HepG2 (cell line): ENCODE measurements around the gene DRG1. TPM values are rescaled to one million over a fixed set of nuclear protein-coding genes. Genes with fewer than 3 reads are reported as not detected.

Source experiments
- ATRX ChIP-seq: sonication (generic); formaldehyde crosslinking; IDR thresholded peaks from 2 replicates; pipeline ENCODE4 v1.4.0; 2020; ENCODE audit warnings: missing genetic modification reagents, borderline replicate concordance
- CEBPG ChIP-seq: IDR thresholded peaks from 2 replicates; pipeline ENCODE4 v1.6.1; 2016
- ELF3 ChIP-seq: IDR thresholded peaks from 2 replicates; pipeline ENCODE4 v1.6.1; 2016; ENCODE audit warnings: missing genetic modification reagents, missing compliant biosample characterization
- GATA4 ChIP-seq: sonication (generic); IDR thresholded peaks from 2 replicates; pipeline ENCODE4 v1.6.1; 2016; ENCODE audit warnings: antibody characterized with exemption, low read depth, borderline replicate concordance
- HOXA9 ChIP-seq: sonication (generic); formaldehyde crosslinking; IDR thresholded peaks from 2 replicates; pipeline ENCODE4 v1.8.1; 2022; ENCODE audit warnings: missing genetic modification reagents, mild to moderate bottlenecking, moderate library complexity, borderline replicate concordance
- KAT8 ChIP-seq: IDR thresholded peaks from 2 replicates; pipeline ENCODE4 v1.6.1; 2016; ENCODE audit warnings: missing genetic modification reagents, missing compliant biosample characterization
- POGZ ChIP-seq: sonication (generic); formaldehyde crosslinking; IDR thresholded peaks from 2 replicates; pipeline ENCODE4 v1.4.0; 2020; ENCODE audit warnings: mild to moderate bottlenecking, missing genetic modification reagents
- RBAK ChIP-seq: sonication (generic); formaldehyde crosslinking; IDR thresholded peaks from 2 replicates; pipeline ENCODE4 v1.5.1; 2020; ENCODE audit warnings: mild to moderate bottlenecking, missing genetic modification reagents
- SMARCC2 ChIP-seq: fragments of 450-650 bp; IDR thresholded peaks from 2 replicates; pipeline ENCODE4 v1.6.1; 2017; ENCODE audit warnings: antibody characterized with exemption, mild to moderate bottlenecking
- SP140L ChIP-seq: sonication (generic); formaldehyde crosslinking; IDR thresholded peaks from 2 replicates; pipeline ENCODE4 v1.4.0; 2020; ENCODE audit warnings: missing genetic modification reagents, borderline replicate concordance
- SPEN ChIP-seq: sonication (generic); formaldehyde crosslinking; IDR thresholded peaks from 2 replicates; pipeline ENCODE4 v1.5.1; 2020; ENCODE audit warnings: low read depth, mild to moderate bottlenecking, missing genetic modification reagents
- SRSF1 ChIP-seq: fragments of 200-400 bp; formaldehyde crosslinking; optimal IDR thresholded peaks from 2 replicates; pipeline ENCODE3; 2017; ENCODE audit warnings: mild to moderate bottlenecking, low read depth, low read length, moderate library complexity
- TEAD3 ChIP-seq: optimal IDR thresholded peaks from 2 replicates; pipeline ENCODE3; 2016; ENCODE audit warnings: borderline replicate concordance
- THAP8 ChIP-seq: sonication (generic); formaldehyde crosslinking; IDR thresholded peaks from 2 replicates; pipeline ENCODE4 v1.5.1; 2020; ENCODE audit warnings: missing genetic modification reagents, mild to moderate bottlenecking, borderline replicate concordance
- TRAFD1 ChIP-seq: sonication (generic); formaldehyde crosslinking; IDR thresholded peaks from 2 replicates; pipeline ENCODE4 v1.5.1; 2020; ENCODE audit warnings: missing genetic modification reagents, mild to moderate bottlenecking, borderline replicate concordance
- ZBTB4 ChIP-seq: sonication (generic); formaldehyde crosslinking; IDR thresholded peaks from 2 replicates; pipeline ENCODE4 v1.4.0; 2020; ENCODE audit warnings: missing genetic modification reagents, mild to moderate bottlenecking, borderline replicate concordance
- ZFP36L1 ChIP-seq: sonication (generic); formaldehyde crosslinking; IDR thresholded peaks from 2 replicates; pipeline ENCODE4 v1.8.0; 2022; ENCODE audit warnings: mild to moderate bottlenecking, missing genetic modification reagents, moderate library complexity
- ZFP41 ChIP-seq: sonication (generic); formaldehyde crosslinking; IDR thresholded peaks from 2 replicates; pipeline ENCODE4 v1.4.0; 2020; ENCODE audit warnings: mild to moderate bottlenecking, missing genetic modification reagents, borderline replicate concordance
- ZNF20 ChIP-seq: sonication (generic); formaldehyde crosslinking; IDR thresholded peaks from 2 replicates; pipeline ENCODE4 v1.4.0; 2020; ENCODE audit warnings: mild to moderate bottlenecking, moderate library complexity, missing genetic modification reagents
- ZNF205 ChIP-seq: IDR thresholded peaks from 2 replicates; pipeline ENCODE4 v1.6.1; 2018; ENCODE audit warnings: missing biosample characterization, missing genetic modification reagents
- ZNF558 ChIP-seq: sonication (generic); formaldehyde crosslinking; IDR thresholded peaks from 2 replicates; pipeline ENCODE4 v1.9.0; 2022; ENCODE audit warnings: mild to moderate bottlenecking, missing genetic modification reagents, borderline replicate concordance
- ZNF614 ChIP-seq: IDR thresholded peaks from 2 replicates; pipeline ENCODE4 v1.6.1; 2018; ENCODE audit warnings: missing biosample characterization, missing genetic modification reagents, inconsistent platforms, borderline replicate concordance
- ZNF703 ChIP-seq: sonication (generic); formaldehyde crosslinking; IDR thresholded peaks from 2 replicates; pipeline ENCODE4 v1.5.1; 2020; ENCODE audit warnings: missing genetic modification reagents, mild to moderate bottlenecking, moderate library complexity, borderline replicate concordance
- ZNF883 ChIP-seq: sonication (generic); formaldehyde crosslinking; IDR thresholded peaks from 2 replicates; pipeline ENCODE4 v1.5.1; 2020; ENCODE audit warnings: mild to moderate bottlenecking, missing genetic modification reagents; ENCODE audit errors: not compliant biosample characterization
- polyA plus RNA-seq, 8 experiments: library from polyadenylated mRNA; depleted of rRNA in 3 of 8; stranded (reverse) in 7 of 8; unstranded in 1 of 8; fragments of >200 nt; fragmentation: Illumina TruSeq in 4 of 8; extraction: Trizol in 4 of 8; gene quantifications; 2 replicates each; pipeline versions ENCODE4 v1.2.1 to v1.2.3, GENCODE V29; 2011 to 2016; ENCODE audit warnings: low read depth in 4 of 8, missing spikeins in 1 of 8, mixed read lengths in 1 of 8; ENCODE audit not compliant: insufficient read depth in 1 of 8
- total RNA-seq, 5 experiments: library from RNA; depleted of rRNA; stranded (reverse); fragments of >200 nt; fragmentation: Illumina TruSeq; extraction: Trizol; gene quantifications; 2 replicates each; pipeline ENCODE4 v1.2.3, GENCODE V29; 2016; ENCODE audit warnings: low read depth in 1 of 5

The DRG1 gene
- total and polyA plus RNA-seq, 2 of the 13 experiments (the other 11 are each of a cell fraction or from before 2014, with no cell fraction given): 59.0 to 94.8 TPM

GRCh38 chr22:31399211-31400022, at the start of gene DRG1 (continued):
- TF ChIP-seq ZNF883 (CRISPR knock-in tag) (peak; percentile 75), ZNF20 (CRISPR knock-in tag) (no peak), TEAD3 (peak; percentile 58), ZFP41 (CRISPR knock-in tag) (no peak), SP140L (0 out of 2 replicates have a peak, but pooled peaks have one; percentile 66), ZNF703 (no peak), POGZ (peak; percentile 70), THAP8 (no peak; the same call in 1 of the 2 replicates), TRAFD1 (CRISPR knock-in tag) (no peak), GATA4 (peak; percentile 68; the same call in 1 of the 2 replicates), SMARCC2 (no peak), HOXA9 (CRISPR knock-in tag) (0 out of 2 replicates have a peak, but pooled peaks have one; percentile 65), KAT8 (CRISPR knock-in tag) (peak; percentile 88), SPEN (peak; percentile 97), ZFP36L1 (CRISPR knock-in tag) (0 out of 2 replicates have a peak, but pooled peaks have one; percentile 1), ZNF558 (CRISPR knock-in tag) (no peak), RBAK (CRISPR knock-in tag) (no peak), SRSF1 (no peak), ZNF205 (CRISPR knock-in tag) (peak; percentile 71; the same call in 1 of the 2 replicates), ZBTB4 (no peak; the same call in 1 of the 2 replicates), ZNF614 (CRISPR knock-in tag) (peak; percentile 73; the same call in 1 of the 2 replicates), CEBPG (CRISPR knock-in tag) (no peak), ELF3 (peak; percentile 19; the same call in 1 of the 2 replicates), ATRX (CRISPR knock-in tag) (no peak)
